Activated CD8-positive, alpha-beta memory T cell treated with anti-CD3 and anti-CD28 coated beads for 1 hour (primary cell): ENCODE data around the gene NOSTRIN.
A peak's percentile ranks its signal among the peaks of the same experiment; 100 is the strongest.
"Not testable (repeated sequence)": the region's sequence is repeated elsewhere in the genome, so short reads cannot be mapped to it uniquely, and the experiment has no call there.

Experiments used
- DNase-seq, 2 donors: peaks; one replicate each; pipeline ENCODE4 v3.0.0-alpha.2; 2020; ENCODE audit warnings: low read depth in 1 of 2; ENCODE audit errors: extremely low read depth in 1 of 2

Gene NOSTRIN

GRCh38 chr2:168867164-168867563, 64.7 kb downstream of the NOSTRIN start:
- DNase-seq = not testable (repeated sequence)

GRCh38 chr2:168870369-168870768, 67.9 kb downstream of the NOSTRIN start:
- DNase-seq = not testable (repeated sequence)

- DNase-seq = not testable (repeated sequence)
Measured at GRCh38 chr2:168870824-168871223, 68.4 kb downstream of the NOSTRIN start.

GRCh38 chr2:168874368-168875054, 72.1 kb downstream of the NOSTRIN start:
- DNase-seq = no peak

GRCh38 chr2:168882163-168882562, 79.7 kb downstream of the NOSTRIN start:
- not testable (repeated sequence) for DNase-seq

GRCh38 chr2:168884975-168885374, 82.5 kb downstream of the NOSTRIN start:
- no peak for DNase-seq

GRCh38 chr2:168889635-168890005, 87.2 kb downstream of the NOSTRIN start:
- DNase-seq = no peak

- peak; percentile 44 to 70 for DNase-seq
Measured at GRCh38 chr2:168890006-168890782, 87.8 kb downstream of the NOSTRIN start, which contains the start of gene SPC25. Gene SPC25, minus strand, starts transcription at chr2:168890430. Its CDS starts 911 bp downstream, at chr2:168889519.

GRCh38 chr2:168892327-168892726, 89.9 kb downstream of the NOSTRIN start:
- DNase-seq = no peak

- DNase-seq = no peak
Measured at GRCh38 chr2:168894101-168894500, 91.7 kb downstream of the NOSTRIN start.

- no peak for DNase-seq
Measured at GRCh38 chr2:168894720-168895119, 92.3 kb downstream of the NOSTRIN start.

- DNase-seq = no peak
Measured at GRCh38 chr2:168895771-168896170, 93.3 kb downstream of the NOSTRIN start.

GRCh38 chr2:168896783-168897182, 94.3 kb downstream of the NOSTRIN start:
- DNase-seq = no peak

GRCh38 chr2:168897449-168897848, 95.0 kb downstream of the NOSTRIN start:
- no peak for DNase-seq

GRCh38 chr2:168901003-168901402, 98.6 kb downstream of the NOSTRIN start, which contains the start of gene G6PC2:
Gene G6PC2, plus strand, starts transcription at chr2:168901291. Its CDS starts 41 bp downstream, at chr2:168901332.
- no peak for DNase-seq

- DNase-seq = no peak
Measured at GRCh38 chr2:168903888-168904287, 101.5 kb downstream of the NOSTRIN start.

- no peak for DNase-seq
Measured at GRCh38 chr2:168904358-168904757, 101.9 kb downstream of the NOSTRIN start.

- DNase-seq = no peak
Measured at GRCh38 chr2:168907940-168908662, 105.7 kb downstream of the NOSTRIN start.

GRCh38 chr2:168910330-168910729, 107.9 kb downstream of the NOSTRIN start:
- no peak for DNase-seq

- no peak for DNase-seq
Measured at GRCh38 chr2:168912466-168912865, 110.0 kb downstream of the NOSTRIN start.

GRCh38 chr2:168912901-168913369, 110.5 kb downstream of the NOSTRIN start:
- DNase-seq = no peak
